Measurements from ENCODE around the gene KDM2A.
A peak's percentile ranks its signal among the peaks of the same experiment; 100 is the strongest.

Gene KDM2A

GRCh38 chr11:67260406-67260805 lies 141.3 kb downstream of the KDM2A start:
- no peak for ATAC-seq
- no peak for TF ChIP-seq ZC3H10 (CRISPR knock-in tag; IDR thresholded peaks at IDR 0.05)
- no peak for TF ChIP-seq CREB5 (CRISPR knock-in tag; IDR thresholded peaks at IDR 0.05; ENCODE audit: low read depth)
- TF ChIP-seq OSR1 (CRISPR knock-in tag; IDR thresholded peaks at IDR 0.05), result no peak
- TF ChIP-seq ZNF565 (CRISPR knock-in tag; conservative IDR thresholded peaks at IDR 0.05; ENCODE audit: low read depth), result no peak
- no peak for TF ChIP-seq ZNF8 (CRISPR knock-in tag; IDR thresholded peaks at IDR 0.05)
- TF ChIP-seq ZNF70 (CRISPR knock-in tag; IDR thresholded peaks at IDR 0.05), result no peak
- TF ChIP-seq ZFP3 (CRISPR knock-in tag; IDR thresholded peaks at IDR 0.05), result no peak
- no peak for TF ChIP-seq TSHZ2 (CRISPR knock-in tag; IDR thresholded peaks at IDR 0.05)
- no peak for TF ChIP-seq PATZ1 (CRISPR knock-in tag; IDR thresholded peaks at IDR 0.05; ENCODE audit: borderline replicate concordance)
- no peak for TF ChIP-seq ARNTL (CRISPR knock-in tag; IDR thresholded peaks at IDR 0.05; ENCODE audit: borderline replicate concordance, low read depth)
- no peak for TF ChIP-seq PPARA (CRISPR knock-in tag; IDR thresholded peaks at IDR 0.05; ENCODE audit: borderline replicate concordance)
- TF ChIP-seq CSRNP3 (CRISPR knock-in tag; IDR thresholded peaks at IDR 0.05), result no peak
- TF ChIP-seq CSDC2 (CRISPR knock-in tag; IDR thresholded peaks at IDR 0.05), result no peak
- TF ChIP-seq SNAI2 (CRISPR knock-in tag; IDR thresholded peaks at IDR 0.05), result no peak
- no peak for TF ChIP-seq BACH2 (CRISPR knock-in tag; IDR thresholded peaks at IDR 0.05; ENCODE audit: borderline replicate concordance)
- TF ChIP-seq ZFP30 (CRISPR knock-in tag; IDR thresholded peaks at IDR 0.05), result no peak
- TF ChIP-seq ESRRG (CRISPR knock-in tag; IDR thresholded peaks at IDR 0.05), result no peak
- TF ChIP-seq POU6F1 (CRISPR knock-in tag; IDR thresholded peaks at IDR 0.05; ENCODE audit: borderline replicate concordance, low read depth), result no peak

GRCh38 chr11:67260885-67261639 lies 142.0 kb downstream of the KDM2A start:
- peak; percentile 36 for ATAC-seq

- peak; percentile 36 for ATAC-seq
- TF ChIP-seq ZNF565 (CRISPR knock-in tag; conservative IDR thresholded peaks at IDR 0.05; ENCODE audit: low read depth) (no peak), TSHZ2 (CRISPR knock-in tag; IDR thresholded peaks at IDR 0.05) (no peak), ARNTL (CRISPR knock-in tag; IDR thresholded peaks at IDR 0.05; ENCODE audit: borderline replicate concordance, low read depth) (no peak), BACH2 (CRISPR knock-in tag; IDR thresholded peaks at IDR 0.05; ENCODE audit: borderline replicate concordance) (no peak), CSDC2 (CRISPR knock-in tag; IDR thresholded peaks at IDR 0.05) (no peak), ZC3H10 (CRISPR knock-in tag; IDR thresholded peaks at IDR 0.05) (no peak), ZNF70 (CRISPR knock-in tag; IDR thresholded peaks at IDR 0.05) (no peak), RARB (CRISPR knock-in tag; IDR thresholded peaks at IDR 0.05) (no peak)
Observed at GRCh38 chr11:67261640-67261945, 142.5 kb downstream of the KDM2A start.

All from SK-N-SH treated with all-trans-retinoic acid at 6 μM for 48 hours (cell line).